Transverse colon (tissue), 4 donors: Measurements from ENCODE around the gene TCF7. TPM values are rescaled to one million over a fixed set of nuclear protein-coding genes. Genes with fewer than 3 reads are reported as not detected.

ENCODE experiments used
- DNase-seq: peaks from one replicate; pipeline ENCODE4 v3.0.0-alpha.2; 2019
- H3K27ac ChIP-seq, 4 donors: fragments of 200-600 bp; sonication (generic); 2 replicates each; pipeline ENCODE4 v1.5.1; 2016 to 2018; ENCODE audit warnings: inconsistent platforms in 4 of 4
- H3K27me3 ChIP-seq: fragments of 200-600 bp; sonication (generic); 2 replicates; pipeline ENCODE4 v1.5.1; 2017; ENCODE audit warnings: inconsistent platforms
- H3K36me3 ChIP-seq, 4 donors: fragments of 200-600 bp; sonication (generic); 2 replicates each; pipeline ENCODE4 v1.5.1; 2017 to 2019; ENCODE audit warnings: inconsistent platforms in 4 of 4
- H3K4me1 ChIP-seq, 4 donors: fragments of 200-600 bp; sonication (generic); 2 replicates each; pipeline ENCODE4 v1.5.1; 2017 to 2020; ENCODE audit warnings: inconsistent platforms in 4 of 4
- H3K4me3 ChIP-seq, 4 donors: fragments of 200-600 bp; sonication (generic); 1 replicate in 1 of 4; 2 replicates in 3 of 4; pipeline versions ENCODE4 v1.5.1 to v1.6.1; 2017 to 2019; ENCODE audit warnings: inconsistent platforms in 4 of 4
- H3K9me3 ChIP-seq, 2 donors: fragments of 200-600 bp; sonication (generic); 2 replicates each; pipeline ENCODE4 v1.5.1; 2017 to 2019; ENCODE audit warnings: inconsistent platforms in 2 of 2
- CTCF ChIP-seq, 5 experiments: fragments of 200-600 bp in 3 of 5; fragments of 450-650 bp in 2 of 5; sonication (generic) in 3 of 5; IDR thresholded peaks; 1 replicate in 2 of 5; 2 replicates in 3 of 5; pipeline ENCODE4 v1.5.1; 2016 to 2017; ENCODE audit warnings: antibody characterized with exemption in 5 of 5, inconsistent platforms in 3 of 5, mild to moderate bottlenecking in 2 of 5, moderate library complexity in 1 of 5
- EP300 ChIP-seq: sonication (generic); formaldehyde crosslinking; IDR thresholded peaks from one replicate; pipeline ENCODE4 v1.6.1; 2017; ENCODE audit warnings: antibody characterized with exemption, low read depth
- POLR2A ChIP-seq: fragments of 450-650 bp; IDR thresholded peaks from one replicate; pipeline ENCODE4 v1.6.1; 2016; ENCODE audit warnings: antibody characterized with exemption, mild to moderate bottlenecking, moderate library complexity
- POLR2AphosphoS5 ChIP-seq, 3 donors: sonication (generic); formaldehyde crosslinking; IDR thresholded peaks; one replicate each; pipeline ENCODE4 v1.6.1; 2016; ENCODE audit warnings: antibody characterized with exemption in 3 of 3
- WGBS, 2 donors: methylation state at CpG; one replicate each; pipeline ENCODE4 v1.1.5; 2018; ENCODE audit warnings: low coverage in 1 of 2; 5-methylcytosine and 5-hydroxymethylcytosine counted together
- in situ Hi-C, 4 donors: fragments of 200-750 bp; cut with MboI; loops; one replicate each; pipeline versions ENCODE4 v1.15.0 to v1.15.1; 2017; ENCODE audit warnings: low sequenced_read_pairs in 3 of 4, low pct_ligation_motif_present in 1 of 4, low pct_unique_long_range_greater_than_20kb in 1 of 4
- intact Hi-C: fragments of 100-400 bp; cut with DNase I; formaldehyde crosslinking; loops from one replicate; pipeline ENCODE4 v1.15.1; 2023; ENCODE audit warnings: low total_unique reads
- total RNA-seq, 4 donors: library from RNA; depleted of rRNA; stranded (reverse); fragments of >200 nt; gene quantifications; one replicate each; pipeline ENCODE4 v1.1.0, GENCODE V29; 2016

Gene TCF7
- total RNA-seq, 4 donors from 2014 or later: 0.60 to 7.1 (median 3.1) TPM

- peaks cover 0 to 13% (median 2%) of the 10 kb centered on the region in 4 donors for H3K36me3 ChIP-seq
- intact Hi-C loops: no loop called here
- no peak for DNase-seq
Measured at GRCh38 chr5:134138416-134139376, 24.2 kb downstream of the TCF7 start.

GRCh38 chr5:134139377-134139851 lies 24.9 kb downstream of the TCF7 start:
- no peak overlapping the region for H3K4me3 ChIP-seq
- H3K4me1 ChIP-seq: peaks cover 0 to 6% (median 3%) of the 10 kb centered on the region in 4 donors
- H3K36me3 ChIP-seq: peaks cover 0 to 8% (median 2%) of the 10 kb centered on the region in 4 donors
- H3K27me3 ChIP-seq: no peaks in the 10 kb centered on the region
- TF ChIP-seq CTCF (IDR thresholded peaks at IDR 0.05): no peak
- TF ChIP-seq POLR2A: no peak
- no peak for TF ChIP-seq EP300
- TF ChIP-seq POLR2AphosphoS5 (IDR thresholded peaks at IDR 0.05): no peak
- in situ Hi-C loops (no loop called here), intact Hi-C loops (no loop called here)
- no peak for DNase-seq
- H3K27ac ChIP-seq: no peak overlapping the region
- WGBS, 2 donors: 77% methylated on average over 4 of the region's 4 CpGs; no CpG with 5 or more reads in 1 of the 2 donors
- no peaks in the 10 kb centered on the region for H3K9me3 ChIP-seq

More at GRCh38 chr5:134138416-134139376, 24.2 kb downstream of the TCF7 start:
- Histone ChIP-seq H3K4me3 (no peak overlapping the region), H3K4me1 (peaks cover 0 to 6% (median 3%) of the 10 kb centered on the region in 4 donors), H3K27me3 (no peaks in the 10 kb centered on the region), H3K27ac (no peak overlapping the region), H3K9me3 (no peaks in the 10 kb centered on the region)
- TF ChIP-seq POLR2A (no peak), EP300 (no peak), CTCF (IDR thresholded peaks at IDR 0.05) (no peak), POLR2AphosphoS5 (IDR thresholded peaks at IDR 0.05) (no peak)
- 82% methylated on average over 3 of the region's 3 CpGs; no CpG with 5 or more reads in 1 of the 2 donors for WGBS, 2 donors
- in situ Hi-C loops: no loop called here

- intact Hi-C loops (no loop called here), in situ Hi-C loops (loop anchor here (5.0 to 10.0 kb wide), 4 partner anchors 45 to 105 kb away; no protein-coding TSS in a partner anchor)
Measured at GRCh38 chr5:134139891-134140469, 25.5 kb downstream of the TCF7 start.

More at GRCh38 chr5:134139891-134140469, 25.5 kb downstream of the TCF7 start:
- Histone ChIP-seq H3K4me3 (no peak overlapping the region), H3K27ac (no peak overlapping the region), H3K36me3 (peaks cover 0 to 4% (median 1%) of the 10 kb centered on the region in 4 donors), H3K9me3 (no peaks in the 10 kb centered on the region), H3K4me1 (peaks cover 0 to 6% (median 3%) of the 10 kb centered on the region in 4 donors), H3K27me3 (no peaks in the 10 kb centered on the region)
- WGBS, 2 donors: 86% methylated on average over 8 of the region's 8 CpGs; no CpG with 5 or more reads in 1 of the 2 donors
- no peak for DNase-seq
- TF ChIP-seq POLR2A (no peak), EP300 (no peak), POLR2AphosphoS5 (IDR thresholded peaks at IDR 0.05) (no peak), CTCF (IDR thresholded peaks at IDR 0.05) (no peak)
